Uterus (tissue), 2 donors: ENCODE measurements around the gene C19orf67.

Experiments used
- CTCF ChIP-seq, 4 experiments: fragments of 200-600 bp in 2 of 4; fragments of 450-650 bp in 2 of 4; sonication (generic) in 2 of 4; IDR thresholded peaks; one replicate each; pipeline ENCODE4 v1.5.1; 2016 to 2019; ENCODE audit warnings: antibody characterized with exemption in 4 of 4, mild to moderate bottlenecking in 2 of 4, moderate library complexity in 1 of 4
- POLR2A ChIP-seq, 2 donors: fragments of 450-650 bp; IDR thresholded peaks; one replicate each; pipeline ENCODE4 v1.6.1; 2016; ENCODE audit warnings: antibody characterized with exemption in 2 of 2, mild to moderate bottlenecking in 1 of 2, moderate library complexity in 1 of 2

GRCh38 chr19:14066134-14066533 lies 19.4 kb downstream of the C19orf67 start:
- TF ChIP-seq POLR2A (IDR thresholded peaks at IDR 0.05) = no peak
- no peak for TF ChIP-seq CTCF (IDR thresholded peaks at IDR 0.05)
